ENCODE data around the gene ADRA2B.

DNA sequence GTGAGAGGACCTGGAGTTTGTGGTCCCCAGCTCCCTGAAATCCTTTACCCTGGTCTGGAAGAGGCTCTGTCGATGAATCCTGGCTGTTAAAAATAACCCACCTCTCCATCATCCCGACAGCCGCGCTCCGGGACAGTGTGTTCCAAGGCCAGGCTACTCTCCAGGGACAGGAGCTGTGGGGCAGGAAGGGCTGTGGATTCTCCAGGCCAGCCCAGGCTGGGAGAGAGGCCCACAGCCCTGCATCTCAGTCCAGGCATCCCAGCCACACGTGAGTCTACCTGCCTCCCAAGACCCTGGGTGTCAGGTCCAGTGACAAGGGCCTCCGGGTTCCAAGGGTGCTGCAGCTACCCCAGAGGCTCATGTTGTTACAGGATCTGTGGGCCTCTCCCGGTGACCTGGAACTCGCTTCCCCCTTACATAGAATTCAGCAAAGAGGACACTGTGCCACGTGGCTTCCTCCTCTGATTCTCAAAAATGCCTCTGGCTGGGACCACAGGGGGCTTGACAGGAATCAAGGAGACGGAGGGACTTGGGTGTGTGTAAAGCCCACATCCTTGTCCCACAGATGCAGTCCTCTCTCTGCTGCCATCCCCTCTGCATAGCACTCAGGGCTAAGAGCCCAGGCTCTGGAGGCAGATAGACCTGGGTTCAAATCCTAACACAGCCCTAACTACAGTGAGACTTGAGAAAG is 17.3 kb downstream of the ADRA2B start:
- TF ChIP-seq, protein P1, sequence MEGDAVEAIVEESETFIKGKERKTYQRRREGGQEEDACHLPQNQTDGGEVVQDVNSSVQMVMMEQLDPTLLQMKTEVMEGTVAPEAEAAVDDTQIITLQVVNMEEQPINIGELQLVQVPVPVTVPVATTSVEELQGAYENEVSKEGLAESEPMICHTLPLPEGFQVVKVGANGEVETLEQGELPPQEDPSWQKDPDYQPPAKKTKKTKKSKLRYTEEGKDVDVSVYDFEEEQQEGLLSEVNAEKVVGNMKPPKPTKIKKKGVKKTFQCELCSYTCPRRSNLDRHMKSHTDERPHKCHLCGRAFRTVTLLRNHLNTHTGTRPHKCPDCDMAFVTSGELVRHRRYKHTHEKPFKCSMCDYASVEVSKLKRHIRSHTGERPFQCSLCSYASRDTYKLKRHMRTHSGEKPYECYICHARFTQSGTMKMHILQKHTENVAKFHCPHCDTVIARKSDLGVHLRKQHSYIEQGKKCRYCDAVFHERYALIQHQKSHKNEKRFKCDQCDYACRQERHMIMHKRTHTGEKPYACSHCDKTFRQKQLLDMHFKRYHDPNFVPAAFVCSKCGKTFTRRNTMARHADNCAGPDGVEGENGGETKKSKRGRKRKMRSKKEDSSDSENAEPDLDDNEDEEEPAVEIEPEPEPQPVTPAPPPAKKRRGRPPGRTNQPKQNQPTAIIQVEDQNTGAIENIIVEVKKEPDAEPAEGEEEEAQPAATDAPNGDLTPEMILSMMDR (IDR thresholded peaks at IDR 0.05; ENCODE audit: low read depth, low read length), result no peak
- TF ChIP-seq, protein P2, sequence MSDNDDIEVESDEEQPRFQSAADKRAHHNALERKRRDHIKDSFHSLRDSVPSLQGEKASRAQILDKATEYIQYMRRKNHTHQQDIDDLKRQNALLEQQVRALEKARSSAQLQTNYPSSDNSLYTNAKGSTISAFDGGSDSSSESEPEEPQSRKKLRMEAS (IDR thresholded peaks at IDR 0.05; ENCODE audit: low read depth, low read length), result no peak
- no peak for TF ChIP-seq POLR2A (IDR thresholded peaks at IDR 0.05; ENCODE audit: extremely low read depth, insufficient read length)
